CD4-positive, CD25-positive, alpha-beta regulatory T cell (primary cell): ENCODE results near the gene HBP1. TPM values are rescaled to one million over a fixed set of nuclear protein-coding genes. Genes with fewer than 3 reads are reported as not detected.
"Not testable (repeated sequence)": the region's sequence is repeated elsewhere in the genome, so short reads cannot be mapped to it uniquely, and the experiment has no call there.

ENCODE experiments used
- ATAC-seq, 2 donors: fragments of 150-1000 bp; cut with Tn5 transposase; one replicate each; pipeline ENCODE4 v1.10.0; 2021; ENCODE audit warnings: low read depth in 2 of 2, moderate number of reproducible peaks in 2 of 2, moderate library complexity in 1 of 2
- DNase-seq, 3 donors: peaks; one replicate each; pipeline versions ENCODE4 v3.0.0 to v3.0.0-alpha.2; 2012 to 2022; ENCODE audit warnings: mixed read lengths in 1 of 3
- H3K27ac ChIP-seq: one replicate; pipeline ENCODE4 v1.7.0; 2013; ENCODE audit warnings: mild to moderate bottlenecking, low read length; ENCODE audit not compliant: insufficient read depth, poor library complexity, severe bottlenecking
- H3K27me3 ChIP-seq: one replicate; pipeline ENCODE4 v1.7.0; 2013; ENCODE audit warnings: low read length; ENCODE audit not compliant: control insufficient read depth, insufficient read depth
- H3K36me3 ChIP-seq: one replicate; pipeline ENCODE4 v1.7.0; 2013; ENCODE audit warnings: mild to moderate bottlenecking, low read length, moderate library complexity; ENCODE audit not compliant: control insufficient read depth, insufficient read depth
- H3K4me1 ChIP-seq: 2 replicates; pipeline ENCODE4 v1.7.0; 2013; ENCODE audit warnings: mild to moderate bottlenecking, low read length; ENCODE audit not compliant: insufficient read depth, control insufficient read depth, poor library complexity, severe bottlenecking
- H3K4me3 ChIP-seq: one replicate; pipeline ENCODE4 v1.7.0; 2013; ENCODE audit warnings: low read depth, mild to moderate bottlenecking, low read length, moderate library complexity
- H3K9me3 ChIP-seq, 2 experiments: 1 replicate in 1 of 2; 2 replicates in 1 of 2; pipeline ENCODE4 v1.7.0; 2013; ENCODE audit warnings: low read length in 2 of 2, mild to moderate bottlenecking in 1 of 2, moderate library complexity in 1 of 2; ENCODE audit not compliant: control insufficient read depth in 2 of 2
- H3K27ac Mint-ChIP-seq, 3 donors: one replicate each; pipeline ENCODE4 v1.8.0; 2020 to 2022; ENCODE audit warnings: mild to moderate bottlenecking in 3 of 3, mixed read lengths in 3 of 3, moderate library complexity in 2 of 3
- H3K27me3 Mint-ChIP-seq: one replicate; pipeline ENCODE4 v1.8.0; 2022; ENCODE audit warnings: mild to moderate bottlenecking, mixed read lengths
- H3K36me3 Mint-ChIP-seq: one replicate; pipeline ENCODE4 v1.8.0; 2020; ENCODE audit warnings: mixed read lengths
- H3K4me1 Mint-ChIP-seq, 4 donors: one replicate each; pipeline ENCODE4 v1.8.0; 2020 to 2022; ENCODE audit warnings: mixed read lengths in 4 of 4, mild to moderate bottlenecking in 1 of 4
- H3K4me3 Mint-ChIP-seq, 4 donors: one replicate each; pipeline ENCODE4 v1.8.0; 2020 to 2022; ENCODE audit warnings: mild to moderate bottlenecking in 4 of 4, mixed read lengths in 4 of 4, moderate library complexity in 3 of 4
- H3K9me3 Mint-ChIP-seq, 7 donors: one replicate each; pipeline ENCODE4 v1.8.0; 2020 to 2022; ENCODE audit warnings: mixed read lengths in 7 of 7, mild to moderate bottlenecking in 3 of 7, moderate library complexity in 2 of 7
- polyA plus RNA-seq, 4 donors: library from polyadenylated mRNA; unstranded; fragments of 300-500 nt; fragmentation: Illumina TruSeq; gene quantifications; one replicate each; pipeline ENCODE4 v1.2.3, GENCODE V29; 2021
- total RNA-seq: library from RNA; stranded (reverse); gene quantifications from one replicate; pipeline ENCODE4 v1.2.3, GENCODE V29; 2022

The HBP1 gene
- total and polyA plus RNA-seq, 5 donors from 2014 or later, result 67.8 to 249 (median 87.9) TPM

GRCh38 chr7:107233174-107233573, 64.4 kb downstream of the HBP1 start:
- Mint-ChIP-seq H3K27ac (peak overlapping the region in 1 of 3 donors; percentile 37), H3K9me3 (no peaks in the 10 kb centered on the region), H3K27me3 (no peaks in the 10 kb centered on the region), H3K4me3 (peak overlapping the region in 1 of 4 donors; percentile 17), H3K4me1 (no peaks in the 10 kb centered on the region), H3K36me3 (peaks cover 50% of the 10 kb centered on the region)
- no peak overlapping the region for H3K27ac ChIP-seq
- ATAC-seq (no peak), DNase-seq (no peak)
- no peaks in the 10 kb centered on the region for H3K4me1 ChIP-seq
- H3K36me3 ChIP-seq, result peaks cover 24% of the 10 kb centered on the region
- H3K9me3 ChIP-seq, result no peaks in the 10 kb centered on the region
- H3K4me3 ChIP-seq, result no peak overlapping the region
- no peaks in the 10 kb centered on the region for H3K27me3 ChIP-seq

- no peaks in the 10 kb centered on the region for H3K27me3 ChIP-seq
- H3K4me1 ChIP-seq, result no peaks in the 10 kb centered on the region
- no peak for DNase-seq
- H3K36me3 ChIP-seq, result peaks cover 20% of the 10 kb centered on the region
- Mint-ChIP-seq H3K36me3 (peaks cover 49% of the 10 kb centered on the region), H3K9me3 (no peaks in the 10 kb centered on the region), H3K27ac (peak overlapping the region in 1 of 3 donors; percentile 35), H3K27me3 (no peaks in the 10 kb centered on the region), H3K4me1 (no peaks in the 10 kb centered on the region), H3K4me3 (no peak overlapping the region)
- no peak for ATAC-seq
- H3K27ac ChIP-seq, result no peak overlapping the region
- no peaks in the 10 kb centered on the region for H3K9me3 ChIP-seq
- no peak overlapping the region for H3K4me3 ChIP-seq
These were observed 65.2 kb downstream of the HBP1 start for GRCh38 chr7:107233981-107234380.

DNA sequence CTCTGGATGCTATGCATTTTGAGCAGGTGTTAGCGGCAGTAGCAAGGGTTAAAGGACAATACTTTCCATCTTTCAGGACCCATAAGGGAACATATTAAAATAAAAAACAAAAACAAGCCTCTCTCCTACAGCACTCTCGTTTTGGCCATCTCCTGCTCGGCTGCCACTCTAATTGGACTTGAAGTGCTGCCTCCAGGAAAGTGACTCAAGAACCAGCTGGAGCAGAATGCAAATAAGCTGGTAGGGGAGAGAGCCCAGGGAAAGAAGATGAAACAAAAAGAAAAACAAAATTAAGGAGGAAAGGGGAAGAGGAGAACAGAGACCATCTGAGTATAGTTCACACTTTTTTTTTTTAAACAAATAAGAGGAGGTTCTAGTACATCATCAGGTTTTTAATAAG, 65.6 kb downstream of the HBP1 start:
- Mint-ChIP-seq H3K27me3 (no peaks in the 10 kb centered on the region), H3K9me3 (no peaks in the 10 kb centered on the region), H3K4me3 (no peak overlapping the region), H3K36me3 (peaks cover 49% of the 10 kb centered on the region), H3K27ac (no peak overlapping the region), H3K4me1 (no peaks in the 10 kb centered on the region)
- Histone ChIP-seq H3K4me3 (no peak overlapping the region), H3K9me3 (no peaks in the 10 kb centered on the region), H3K4me1 (no peaks in the 10 kb centered on the region), H3K36me3 (peaks cover 18% of the 10 kb centered on the region), H3K27me3 (no peaks in the 10 kb centered on the region), H3K27ac (no peak overlapping the region)
- DNase-seq (no peak), ATAC-seq (no peak)

DNA sequence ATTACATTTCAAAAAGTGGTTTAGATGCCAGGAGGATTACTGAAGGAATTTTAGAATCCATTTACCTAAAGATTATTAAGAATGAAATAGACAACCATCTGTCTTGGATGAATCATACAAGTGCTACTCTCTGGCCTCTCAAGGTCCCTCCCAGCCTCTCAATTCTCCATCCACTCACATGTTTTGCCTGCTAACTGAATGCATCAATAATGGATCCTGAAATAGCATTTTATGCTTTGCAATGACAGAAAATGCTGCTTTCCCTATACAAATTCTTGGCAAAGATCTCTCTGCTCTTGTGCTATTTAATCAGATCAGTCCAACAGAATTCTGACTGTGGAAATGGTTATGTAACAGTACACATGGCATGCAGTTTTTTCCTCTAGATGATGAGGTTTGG, 68.1 kb downstream of the HBP1 start:
- Histone ChIP-seq H3K4me3 (no peak overlapping the region), H3K9me3 (no peaks in the 10 kb centered on the region), H3K4me1 (no peaks in the 10 kb centered on the region), H3K27me3 (no peaks in the 10 kb centered on the region), H3K36me3 (peaks cover 13% of the 10 kb centered on the region), H3K27ac (no peak overlapping the region)
- Mint-ChIP-seq H3K4me1 (no peaks in the 10 kb centered on the region), H3K27ac (no peak overlapping the region), H3K9me3 (no peaks in the 10 kb centered on the region), H3K27me3 (no peaks in the 10 kb centered on the region), H3K36me3 (peaks cover 44% of the 10 kb centered on the region), H3K4me3 (no peak overlapping the region)
- no peak for DNase-seq
- ATAC-seq, result no peak

DNA sequence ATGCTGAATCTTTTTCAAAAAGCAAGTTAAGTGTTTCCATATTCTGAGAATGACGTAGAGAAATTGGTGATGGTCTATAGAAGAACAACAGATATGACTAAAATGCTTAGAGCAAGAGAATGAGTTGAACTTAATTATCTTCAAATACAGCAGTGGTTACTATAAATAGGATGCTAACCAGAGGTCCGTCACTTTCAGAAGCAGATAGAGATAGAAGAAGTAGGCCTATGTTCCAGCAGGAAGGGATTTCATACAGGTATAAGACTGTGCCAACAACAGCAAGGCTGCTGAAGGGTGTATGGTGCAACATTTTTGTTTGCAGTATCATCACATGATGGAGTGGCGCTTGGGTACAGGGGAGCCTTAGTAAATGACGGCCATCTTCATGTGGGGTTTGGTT, 68.6 kb downstream of the HBP1 start:
- Mint-ChIP-seq H3K27ac (no peak overlapping the region), H3K9me3 (no peaks in the 10 kb centered on the region), H3K36me3 (peaks cover 47% of the 10 kb centered on the region), H3K4me1 (no peaks in the 10 kb centered on the region), H3K4me3 (no peak overlapping the region), H3K27me3 (no peaks in the 10 kb centered on the region)
- Histone ChIP-seq H3K9me3 (no peaks in the 10 kb centered on the region), H3K4me1 (no peaks in the 10 kb centered on the region), H3K36me3 (peaks cover 13% of the 10 kb centered on the region), H3K27me3 (no peaks in the 10 kb centered on the region), H3K27ac (no peak overlapping the region), H3K4me3 (no peak overlapping the region)
- no peak for DNase-seq
- ATAC-seq, result no peak

- ATAC-seq, result no peak
- Mint-ChIP-seq H3K27ac (no peak overlapping the region), H3K27me3 (no peaks in the 10 kb centered on the region), H3K4me1 (peaks cover 0 to 10% (median 1%) of the 10 kb centered on the region in 4 donors), H3K36me3 (peaks cover 61% of the 10 kb centered on the region), H3K4me3 (no peak overlapping the region), H3K9me3 (peaks cover 0 to 9% (median 3%) of the 10 kb centered on the region in 7 donors)
- H3K4me3 ChIP-seq, result no peak overlapping the region
- H3K9me3 ChIP-seq, result no peaks in the 10 kb centered on the region
- no peak overlapping the region for H3K27ac ChIP-seq
- H3K27me3 ChIP-seq, result no peaks in the 10 kb centered on the region
- no peak for DNase-seq
- peaks cover 26% of the 10 kb centered on the region for H3K36me3 ChIP-seq
- H3K4me1 ChIP-seq, result no peaks in the 10 kb centered on the region
These were observed 73.5 kb downstream of the HBP1 start for GRCh38 chr7:107242267-107242666.

DNA sequence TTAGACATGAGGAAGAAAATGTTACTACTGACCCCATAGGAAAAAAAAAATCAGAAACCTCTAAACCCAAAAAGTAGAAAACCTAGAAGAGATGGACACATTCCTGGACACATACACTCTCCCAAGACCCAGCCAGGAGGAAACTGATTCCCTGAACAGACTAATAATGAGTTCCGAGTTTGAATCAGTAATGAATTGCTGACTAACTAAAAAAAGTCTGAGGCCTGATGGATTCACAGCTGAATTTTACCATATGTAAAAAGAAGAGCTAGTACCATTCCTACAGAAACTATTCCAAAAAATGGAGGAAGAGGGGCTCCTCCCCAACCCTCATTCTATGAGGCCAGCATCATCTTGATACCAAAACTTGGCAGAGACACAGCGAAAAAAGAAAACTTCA, 75.8 kb downstream of the HBP1 start:
- Histone ChIP-seq H3K4me1 (no peaks in the 10 kb centered on the region), H3K27ac (no peak overlapping the region), H3K4me3 (no peak overlapping the region), H3K36me3 (peaks cover 36% of the 10 kb centered on the region), H3K27me3 (no peaks in the 10 kb centered on the region), H3K9me3 (no peaks in the 10 kb centered on the region)
- Mint-ChIP-seq H3K27ac (no peak overlapping the region), H3K36me3 (peaks cover 62% of the 10 kb centered on the region), H3K9me3 (peaks cover 0 to 9% (median 3%) of the 10 kb centered on the region in 7 donors), H3K4me3 (no peak overlapping the region), H3K27me3 (no peaks in the 10 kb centered on the region), H3K4me1 (peaks cover 0 to 10% (median 1%) of the 10 kb centered on the region in 4 donors)
- ATAC-seq (no peak), DNase-seq (no peak)

DNA sequence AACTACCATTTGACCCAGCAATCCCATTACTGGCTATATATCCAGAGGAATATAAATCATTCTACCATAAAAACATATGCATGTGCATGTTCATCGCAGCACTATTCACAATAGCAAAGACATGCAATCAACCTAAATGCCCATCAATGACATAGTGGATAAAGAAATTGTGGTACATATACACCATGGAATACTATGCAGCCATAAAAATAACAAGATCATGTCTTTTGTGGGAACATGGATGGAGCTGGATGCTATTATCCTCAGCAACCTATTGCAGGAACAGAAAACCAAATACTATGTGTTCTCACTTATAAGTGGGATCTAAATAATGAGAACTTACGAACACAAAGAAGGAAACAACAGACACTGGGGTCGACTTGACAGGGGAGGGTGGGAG, 78.0 kb downstream of the HBP1 start:
- not testable (repeated sequence) for H3K4me1 ChIP-seq, H3K4me3 Mint-ChIP-seq, ATAC-seq, H3K27me3 Mint-ChIP-seq, H3K27ac Mint-ChIP-seq, H3K9me3 ChIP-seq, H3K4me3 ChIP-seq, H3K27ac ChIP-seq, DNase-seq, H3K9me3 Mint-ChIP-seq, H3K27me3 ChIP-seq
- Mint-ChIP-seq H3K36me3 (peaks cover 63% of the 10 kb centered on the region), H3K4me1 (peaks cover 4 to 13% (median 7%) of the 10 kb centered on the region in 4 donors)
- peaks cover 40% of the 10 kb centered on the region for H3K36me3 ChIP-seq
